ENCODE data around the gene SPAAR. TPM values are rescaled to one million over a fixed set of nuclear protein-coding genes. Genes with fewer than 3 reads are reported as not detected.

Gene SPAAR
- total and polyA plus RNA-seq, 7 donors: 0.82 to 5.5 (median 2.5) TPM; not detected in 2

DNA sequence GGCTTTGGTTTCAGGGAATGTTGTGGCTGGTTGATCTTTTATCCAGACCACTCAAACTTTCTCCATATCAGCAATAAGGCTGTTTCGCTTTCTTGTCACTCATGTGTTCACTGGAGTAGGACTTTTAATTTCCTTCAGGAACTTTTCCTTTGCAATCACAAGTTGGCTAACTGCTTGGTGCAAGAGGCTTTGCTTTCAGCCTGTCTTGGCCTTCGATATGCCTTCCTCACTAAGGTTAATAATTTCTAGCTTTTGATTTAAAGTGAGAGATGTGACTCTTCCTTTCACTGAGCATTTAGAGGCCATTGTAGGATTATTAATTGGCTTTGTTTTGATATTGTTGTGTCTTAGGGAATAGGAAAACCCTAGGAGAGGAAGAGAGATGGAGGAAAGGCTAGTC is 10.3 kb upstream of the SPAAR start:
- intact Hi-C loops (cut with DNase I): no loop called here
- TF ChIP-seq POLR2A (IDR thresholded peaks at IDR 0.05) (no peak), POLR2AphosphoS5 (IDR thresholded peaks at IDR 0.05) (no peak), EP300 (IDR thresholded peaks at IDR 0.05) (no peak)
- TF ChIP-seq, protein P1, sequence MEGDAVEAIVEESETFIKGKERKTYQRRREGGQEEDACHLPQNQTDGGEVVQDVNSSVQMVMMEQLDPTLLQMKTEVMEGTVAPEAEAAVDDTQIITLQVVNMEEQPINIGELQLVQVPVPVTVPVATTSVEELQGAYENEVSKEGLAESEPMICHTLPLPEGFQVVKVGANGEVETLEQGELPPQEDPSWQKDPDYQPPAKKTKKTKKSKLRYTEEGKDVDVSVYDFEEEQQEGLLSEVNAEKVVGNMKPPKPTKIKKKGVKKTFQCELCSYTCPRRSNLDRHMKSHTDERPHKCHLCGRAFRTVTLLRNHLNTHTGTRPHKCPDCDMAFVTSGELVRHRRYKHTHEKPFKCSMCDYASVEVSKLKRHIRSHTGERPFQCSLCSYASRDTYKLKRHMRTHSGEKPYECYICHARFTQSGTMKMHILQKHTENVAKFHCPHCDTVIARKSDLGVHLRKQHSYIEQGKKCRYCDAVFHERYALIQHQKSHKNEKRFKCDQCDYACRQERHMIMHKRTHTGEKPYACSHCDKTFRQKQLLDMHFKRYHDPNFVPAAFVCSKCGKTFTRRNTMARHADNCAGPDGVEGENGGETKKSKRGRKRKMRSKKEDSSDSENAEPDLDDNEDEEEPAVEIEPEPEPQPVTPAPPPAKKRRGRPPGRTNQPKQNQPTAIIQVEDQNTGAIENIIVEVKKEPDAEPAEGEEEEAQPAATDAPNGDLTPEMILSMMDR (IDR thresholded peaks at IDR 0.05): no peak
- Histone ChIP-seq H3K27ac (no peak overlapping the region), H3K4me1 (peaks cover 0 to 8% (median 3%) of the 10 kb centered on the region in 4 donors), H3K36me3 (no peaks in the 10 kb centered on the region), H3K4me3 (no peak overlapping the region), H3K9me3 (no peaks in the 10 kb centered on the region), H3K27me3 (no peaks in the 10 kb centered on the region)
- 50 to 76% methylated on average over 2 of the region's 2 CpGs for WGBS, 2 donors
- DNase-seq: no peak

DNA sequence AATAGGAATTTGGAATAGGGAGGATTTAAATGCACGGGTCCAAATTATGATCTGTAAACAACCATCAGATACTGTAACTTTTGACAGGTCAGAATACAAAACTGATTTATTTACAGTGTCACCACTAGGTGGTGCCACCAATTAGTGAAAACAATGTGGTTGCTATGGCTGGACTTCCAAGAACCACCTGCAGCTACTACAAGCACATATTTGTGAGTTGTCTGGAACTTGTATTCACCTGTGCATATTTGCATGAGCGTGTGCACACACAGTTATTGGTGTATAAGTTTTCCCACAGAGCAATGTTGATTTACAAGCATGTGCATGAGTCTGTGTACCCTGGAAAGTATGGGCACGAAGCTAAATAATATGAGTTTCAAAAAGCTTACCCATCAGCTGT is 6.2 kb upstream of the SPAAR start:
- Histone ChIP-seq H3K9me3 (no peaks in the 10 kb centered on the region), H3K4me1 (peaks cover 0 to 49% (median 43%) of the 10 kb centered on the region in 4 donors), H3K27me3 (no peaks in the 10 kb centered on the region), H3K4me3 (no peak overlapping the region), H3K36me3 (no peaks in the 10 kb centered on the region), H3K27ac (no peak overlapping the region)
- intact Hi-C loops (cut with DNase I): loop anchor here (1.0 kb wide), 1 partner anchor 42 kb away; no protein-coding TSS in a partner anchor
- TF ChIP-seq EP300 (IDR thresholded peaks at IDR 0.05): no peak
- TF ChIP-seq, protein P1 (IDR thresholded peaks at IDR 0.05): peak; percentile 43 to 82 (median 61)
- no peak for TF ChIP-seq POLR2AphosphoS5 (IDR thresholded peaks at IDR 0.05)
- TF ChIP-seq POLR2A (IDR thresholded peaks at IDR 0.05): no peak
- DNase-seq: no peak
- WGBS, 2 donors: 18 to 34% methylated on average over 3 of the region's 3 CpGs

DNA sequence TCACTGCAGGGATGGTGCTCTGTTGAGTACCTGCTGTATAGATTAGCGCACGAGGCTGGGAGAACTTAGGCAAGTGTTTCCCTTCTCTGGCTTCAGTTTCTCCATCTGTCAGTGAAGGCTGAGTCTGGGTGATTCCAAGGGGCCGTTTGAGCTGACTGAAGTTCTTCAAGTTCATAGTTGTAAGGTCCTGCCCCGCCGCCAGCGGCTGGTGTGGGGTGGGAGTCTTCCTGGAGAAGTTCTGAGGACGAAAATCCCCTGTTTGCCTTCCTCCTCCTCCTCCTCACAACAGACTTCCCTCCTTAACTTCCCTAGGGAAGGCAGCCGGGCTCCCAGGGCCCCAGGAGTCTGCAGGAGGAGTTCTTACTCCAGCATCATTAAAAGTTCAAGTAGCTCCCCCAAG is 5.0 kb upstream of the SPAAR start:
- intact Hi-C loops (cut with DNase I): no loop called here
- WGBS, 2 donors: 78 to 79% methylated on average over 8 of the region's 8 CpGs

DNA sequence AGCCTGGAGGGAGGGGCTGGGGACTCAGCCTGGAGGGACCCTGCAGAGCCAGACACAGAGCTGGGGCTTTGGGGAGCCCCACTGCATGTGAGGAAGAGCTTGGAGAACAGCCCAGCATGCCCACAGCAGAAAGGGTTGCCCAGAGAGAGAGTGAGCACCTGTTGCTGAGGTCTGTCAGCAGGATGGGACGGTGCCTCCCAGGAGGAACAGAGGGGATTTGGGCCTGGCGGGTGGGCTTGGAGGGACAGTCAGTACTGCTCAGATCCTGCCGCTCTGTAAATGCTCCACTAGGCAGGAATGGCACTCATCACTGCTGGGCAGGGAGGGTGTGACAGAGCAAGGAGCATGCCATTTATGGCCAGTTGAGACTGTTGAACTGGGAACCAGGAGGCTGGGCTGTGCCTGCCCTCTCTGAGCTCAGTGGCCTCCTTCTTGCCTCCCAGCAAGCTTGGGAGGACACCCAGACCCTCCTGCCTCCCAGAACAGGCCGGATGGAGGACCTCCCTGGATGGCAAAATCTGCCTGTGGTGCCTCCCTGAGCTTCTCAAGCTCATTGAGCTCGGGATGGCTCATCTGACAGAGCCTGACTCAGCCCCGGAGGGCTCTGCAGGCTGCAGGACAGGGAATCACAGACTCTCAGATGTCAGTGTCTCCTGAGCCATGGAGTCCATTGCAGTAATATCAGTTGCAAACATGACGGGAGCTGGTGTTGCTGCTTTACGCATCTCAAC is 4.1 kb upstream of the SPAAR start:
- Histone ChIP-seq H3K4me3 (peak overlapping the region in 1 of 4 donors; percentile 33), H3K9me3 (no peaks in the 10 kb centered on the region), H3K27me3 (no peaks in the 10 kb centered on the region), H3K4me1 (peaks cover 0 to 70% (median 65%) of the 10 kb centered on the region in 4 donors), H3K36me3 (no peaks in the 10 kb centered on the region), H3K27ac (peak overlapping the region; percentile 93 to 97 (median 94))
- DNase-seq: no peak
- WGBS, 2 donors: 30 to 70% methylated on average over 8 of the region's 8 CpGs
- intact Hi-C loops (cut with DNase I): no loop called here
- TF ChIP-seq EP300 (IDR thresholded peaks at IDR 0.05): no peak
- no peak for TF ChIP-seq POLR2AphosphoS5 (IDR thresholded peaks at IDR 0.05)
- TF ChIP-seq POLR2A (IDR thresholded peaks at IDR 0.05): no peak
- TF ChIP-seq, protein P1 (IDR thresholded peaks at IDR 0.05): no peak

More for the DNA sequence above, 5.0 kb upstream of the SPAAR start:
- no peaks in the 10 kb centered on the region for H3K36me3 ChIP-seq
- DNase-seq: no peak
- H3K9me3 ChIP-seq: no peaks in the 10 kb centered on the region
- peak overlapping the region; percentile 93 to 97 (median 94) for H3K27ac ChIP-seq
- H3K4me3 ChIP-seq: no peak overlapping the region
- peaks cover 0 to 62% (median 56%) of the 10 kb centered on the region in 4 donors for H3K4me1 ChIP-seq
- TF ChIP-seq POLR2AphosphoS5 (IDR thresholded peaks at IDR 0.05): no peak
- no peaks in the 10 kb centered on the region for H3K27me3 ChIP-seq

DNA sequence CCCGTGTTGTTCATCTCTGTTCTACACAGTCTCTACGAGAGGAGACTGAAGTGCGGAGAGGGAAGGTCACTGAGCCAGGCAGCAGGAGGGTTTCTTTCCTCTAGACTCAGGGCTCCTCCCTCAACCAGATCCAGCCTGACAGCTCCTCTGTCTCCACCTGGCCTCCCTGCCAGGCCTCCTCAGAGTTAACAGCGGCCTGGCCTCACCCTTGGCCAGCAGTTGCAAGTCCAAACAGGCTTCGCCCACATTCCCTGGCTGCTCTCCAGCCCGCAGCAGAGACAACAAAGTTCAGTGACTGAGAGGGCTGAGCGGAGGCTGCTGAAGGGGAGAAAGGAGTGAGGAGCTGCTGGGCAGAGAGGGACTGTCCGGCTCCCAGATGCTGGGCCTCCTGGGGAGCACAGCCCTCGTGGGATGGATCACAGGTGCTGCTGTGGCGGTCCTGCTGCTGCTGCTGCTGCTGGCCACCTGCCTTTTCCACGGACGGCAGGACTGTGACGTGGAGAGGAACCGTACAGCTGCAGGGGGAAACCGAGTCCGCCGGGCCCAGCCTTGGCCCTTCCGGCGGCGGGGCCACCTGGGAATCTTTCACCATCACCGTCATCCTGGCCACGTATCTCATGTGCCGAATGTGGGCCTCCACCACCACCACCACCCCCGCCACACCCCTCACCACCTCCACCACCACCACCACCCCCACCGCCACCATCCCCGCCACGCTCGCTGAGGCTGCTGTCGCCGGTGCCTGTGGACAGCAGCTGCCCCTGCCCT is 3.2 kb upstream of the SPAAR start, which contains the start of gene HRCT1:
Gene HRCT1 (plus strand): TSS at position 291 of the 768 bp plus-strand sequence. CDS start 86 bp downstream, at position 377.
- TF ChIP-seq POLR2A (IDR thresholded peaks at IDR 0.05): peak in 1 of 2 donors; percentile 64
- peak in 3 of 4 donors; percentile 77 to 86 (median 77) for TF ChIP-seq POLR2AphosphoS5 (IDR thresholded peaks at IDR 0.05)
- TF ChIP-seq EP300 (IDR thresholded peaks at IDR 0.05): peak in 2 of 4 donors; percentile 32 to 43
- TF ChIP-seq, protein P1 (IDR thresholded peaks at IDR 0.05): no peak
- Histone ChIP-seq H3K4me1 (peaks cover 0 to 79% (median 72%) of the 10 kb centered on the region in 4 donors), H3K36me3 (no peaks in the 10 kb centered on the region), H3K4me3 (peak within 1 kb of the TSS in 3 of 4 donors; percentile 24 to 33 (median 25)), H3K27me3 (no peaks in the 10 kb centered on the region), H3K27ac (peak within 1 kb of the TSS; percentile 93 to 97 (median 94)), H3K9me3 (no peaks in the 10 kb centered on the region)
- peak; percentile 96 for DNase-seq
- WGBS, 2 donors: 22 to 63% methylated on average over 30 of the region's 30 CpGs
- intact Hi-C loops (cut with DNase I): no loop called here
